Measurements from ENCODE around the gene GJC2. TPM values are rescaled to one million over a fixed set of nuclear protein-coding genes. Genes with fewer than 3 reads are reported as not detected.

Gene GJC2
- total and polyA plus RNA-seq, 4 donors, result 0.10 to 0.79 (median 0.25) TPM; not detected in 1

GRCh38 chr1:228139931-228140723 lies 9.6 kb upstream of the GJC2 start, which contains the start of gene GUK1:
TSS of gene GUK1 (plus strand) at chr1:228140279. CDS start at chr1:228140303, 24 bp downstream.
- peaks cover 14 to 30% (median 23%) of the 10 kb centered on the region in 4 donors for H3K4me1 ChIP-seq (ENCODE audit: control insufficient read depth in 4 of 4, insufficient read depth in 4 of 4, low read length in 3 of 4)
- H3K36me3 ChIP-seq (ENCODE audit: control insufficient read depth in 4 of 4, insufficient read depth in 3 of 4, low read depth in 1 of 4, low read length in 3 of 4), result no peaks in the 10 kb centered on the region
- peak within 1 kb of the TSS; percentile 57 to 79 for H3K9ac ChIP-seq (ENCODE audit: low read depth in 1 of 2, low read length in 2 of 2)
- peak; percentile 99 for DNase-seq (ENCODE audit: low spot score)
- H3K4me3 ChIP-seq (ENCODE audit: low read depth in 1 of 3, low read length in 3 of 3), result peak within 1 kb of the TSS; percentile 63 to 85 (median 85)
- WGBS, result under 1% methylated on average over 95 of the region's 95 CpGs
- peak within 1 kb of the TSS; percentile 97 for H3K27ac ChIP-seq (ENCODE audit: low read depth in 1 of 2, low read length in 2 of 2)
- TF ChIP-seq RAD21 (IDR thresholded peaks at IDR 0.05) (peak in 1 of 2 donors; percentile 2), YY1 (IDR thresholded peaks at IDR 0.05) (peak; percentile 54), HNF4G (IDR thresholded peaks at IDR 0.05) (no peak), RXRA (IDR thresholded peaks at IDR 0.05) (peak; percentile 37 to 56), FOXA1 (IDR thresholded peaks at IDR 0.05) (peak; percentile 52), FOXA2 (IDR thresholded peaks at IDR 0.05) (no peak), TAF1 (conservative IDR thresholded peaks at IDR 0.05) (no peak), JUND (IDR thresholded peaks at IDR 0.05) (peak in 1 of 2 donors; percentile 67), EGR1 (IDR thresholded peaks at IDR 0.05; ENCODE audit: low read depth in 2 of 2) (peak; percentile 61 to 87), SP1 (IDR thresholded peaks at IDR 0.05) (peak; percentile 94), NR2F2 (IDR thresholded peaks at IDR 0.05) (no peak), GABPA (IDR thresholded peaks at IDR 0.05 in 1 of 2, conservative IDR thresholded peaks at IDR 0.05 in 1 of 2) (peak in 1 of 2 donors; percentile 87), HNF4A (conservative IDR thresholded peaks at IDR 0.05) (peak in 1 of 2 donors; percentile 29)
- TF ChIP-seq, protein P1, sequence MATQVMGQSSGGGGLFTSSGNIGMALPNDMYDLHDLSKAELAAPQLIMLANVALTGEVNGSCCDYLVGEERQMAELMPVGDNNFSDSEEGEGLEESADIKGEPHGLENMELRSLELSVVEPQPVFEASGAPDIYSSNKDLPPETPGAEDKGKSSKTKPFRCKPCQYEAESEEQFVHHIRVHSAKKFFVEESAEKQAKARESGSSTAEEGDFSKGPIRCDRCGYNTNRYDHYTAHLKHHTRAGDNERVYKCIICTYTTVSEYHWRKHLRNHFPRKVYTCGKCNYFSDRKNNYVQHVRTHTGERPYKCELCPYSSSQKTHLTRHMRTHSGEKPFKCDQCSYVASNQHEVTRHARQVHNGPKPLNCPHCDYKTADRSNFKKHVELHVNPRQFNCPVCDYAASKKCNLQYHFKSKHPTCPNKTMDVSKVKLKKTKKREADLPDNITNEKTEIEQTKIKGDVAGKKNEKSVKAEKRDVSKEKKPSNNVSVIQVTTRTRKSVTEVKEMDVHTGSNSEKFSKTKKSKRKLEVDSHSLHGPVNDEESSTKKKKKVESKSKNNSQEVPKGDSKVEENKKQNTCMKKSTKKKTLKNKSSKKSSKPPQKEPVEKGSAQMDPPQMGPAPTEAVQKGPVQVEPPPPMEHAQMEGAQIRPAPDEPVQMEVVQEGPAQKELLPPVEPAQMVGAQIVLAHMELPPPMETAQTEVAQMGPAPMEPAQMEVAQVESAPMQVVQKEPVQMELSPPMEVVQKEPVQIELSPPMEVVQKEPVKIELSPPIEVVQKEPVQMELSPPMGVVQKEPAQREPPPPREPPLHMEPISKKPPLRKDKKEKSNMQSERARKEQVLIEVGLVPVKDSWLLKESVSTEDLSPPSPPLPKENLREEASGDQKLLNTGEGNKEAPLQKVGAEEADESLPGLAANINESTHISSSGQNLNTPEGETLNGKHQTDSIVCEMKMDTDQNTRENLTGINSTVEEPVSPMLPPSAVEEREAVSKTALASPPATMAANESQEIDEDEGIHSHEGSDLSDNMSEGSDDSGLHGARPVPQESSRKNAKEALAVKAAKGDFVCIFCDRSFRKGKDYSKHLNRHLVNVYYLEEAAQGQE (IDR thresholded peaks at IDR 0.05), result peak; percentile 56
- TF ChIP-seq, protein P2, sequence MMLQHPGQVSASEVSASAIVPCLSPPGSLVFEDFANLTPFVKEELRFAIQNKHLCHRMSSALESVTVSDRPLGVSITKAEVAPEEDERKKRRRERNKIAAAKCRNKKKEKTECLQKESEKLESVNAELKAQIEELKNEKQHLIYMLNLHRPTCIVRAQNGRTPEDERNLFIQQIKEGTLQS (IDR thresholded peaks at IDR 0.05), result no peak
- TF ChIP-seq, protein P3, sequence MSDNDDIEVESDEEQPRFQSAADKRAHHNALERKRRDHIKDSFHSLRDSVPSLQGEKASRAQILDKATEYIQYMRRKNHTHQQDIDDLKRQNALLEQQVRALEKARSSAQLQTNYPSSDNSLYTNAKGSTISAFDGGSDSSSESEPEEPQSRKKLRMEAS (IDR thresholded peaks at IDR 0.05), result no peak
- TF ChIP-seq, protein P4, sequence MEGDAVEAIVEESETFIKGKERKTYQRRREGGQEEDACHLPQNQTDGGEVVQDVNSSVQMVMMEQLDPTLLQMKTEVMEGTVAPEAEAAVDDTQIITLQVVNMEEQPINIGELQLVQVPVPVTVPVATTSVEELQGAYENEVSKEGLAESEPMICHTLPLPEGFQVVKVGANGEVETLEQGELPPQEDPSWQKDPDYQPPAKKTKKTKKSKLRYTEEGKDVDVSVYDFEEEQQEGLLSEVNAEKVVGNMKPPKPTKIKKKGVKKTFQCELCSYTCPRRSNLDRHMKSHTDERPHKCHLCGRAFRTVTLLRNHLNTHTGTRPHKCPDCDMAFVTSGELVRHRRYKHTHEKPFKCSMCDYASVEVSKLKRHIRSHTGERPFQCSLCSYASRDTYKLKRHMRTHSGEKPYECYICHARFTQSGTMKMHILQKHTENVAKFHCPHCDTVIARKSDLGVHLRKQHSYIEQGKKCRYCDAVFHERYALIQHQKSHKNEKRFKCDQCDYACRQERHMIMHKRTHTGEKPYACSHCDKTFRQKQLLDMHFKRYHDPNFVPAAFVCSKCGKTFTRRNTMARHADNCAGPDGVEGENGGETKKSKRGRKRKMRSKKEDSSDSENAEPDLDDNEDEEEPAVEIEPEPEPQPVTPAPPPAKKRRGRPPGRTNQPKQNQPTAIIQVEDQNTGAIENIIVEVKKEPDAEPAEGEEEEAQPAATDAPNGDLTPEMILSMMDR (IDR thresholded peaks at IDR 0.05; ENCODE audit: low read depth, low read length, missing input control), result peak; percentile 46
- TF ChIP-seq, protein P5, sequence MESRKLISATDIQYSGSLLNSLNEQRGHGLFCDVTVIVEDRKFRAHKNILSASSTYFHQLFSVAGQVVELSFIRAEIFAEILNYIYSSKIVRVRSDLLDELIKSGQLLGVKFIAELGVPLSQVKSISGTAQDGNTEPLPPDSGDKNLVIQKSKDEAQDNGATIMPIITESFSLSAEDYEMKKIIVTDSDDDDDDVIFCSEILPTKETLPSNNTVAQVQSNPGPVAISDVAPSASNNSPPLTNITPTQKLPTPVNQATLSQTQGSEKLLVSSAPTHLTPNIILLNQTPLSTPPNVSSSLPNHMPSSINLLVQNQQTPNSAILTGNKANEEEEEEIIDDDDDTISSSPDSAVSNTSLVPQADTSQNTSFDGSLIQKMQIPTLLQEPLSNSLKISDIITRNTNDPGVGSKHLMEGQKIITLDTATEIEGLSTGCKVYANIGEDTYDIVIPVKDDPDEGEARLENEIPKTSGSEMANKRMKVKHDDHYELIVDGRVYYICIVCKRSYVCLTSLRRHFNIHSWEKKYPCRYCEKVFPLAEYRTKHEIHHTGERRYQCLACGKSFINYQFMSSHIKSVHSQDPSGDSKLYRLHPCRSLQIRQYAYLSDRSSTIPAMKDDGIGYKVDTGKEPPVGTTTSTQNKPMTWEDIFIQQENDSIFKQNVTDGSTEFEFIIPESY (IDR thresholded peaks at IDR 0.05), result no peak
- H3K27me3 ChIP-seq (ENCODE audit: control insufficient read depth in 4 of 4, insufficient read depth in 4 of 4, low read length in 3 of 4), result no peaks in the 10 kb centered on the region
- no peaks in the 10 kb centered on the region for H3K9me3 ChIP-seq (ENCODE audit: control insufficient read depth in 4 of 4, low read length in 3 of 4)
